Measurements from ENCODE around the gene CRACDL. TPM values are rescaled to one million over a fixed set of nuclear protein-coding genes. Genes with fewer than 3 reads are reported as not detected.
"Not testable (repeated sequence)": the region's sequence is repeated elsewhere in the genome, so short reads cannot be mapped to it uniquely, and the experiment has no call there.

Gene CRACDL
- total and polyA plus RNA-seq, 3 experiments from 2014 or later = 0.22 to 1.2 (median 0.27) TPM

DNA sequence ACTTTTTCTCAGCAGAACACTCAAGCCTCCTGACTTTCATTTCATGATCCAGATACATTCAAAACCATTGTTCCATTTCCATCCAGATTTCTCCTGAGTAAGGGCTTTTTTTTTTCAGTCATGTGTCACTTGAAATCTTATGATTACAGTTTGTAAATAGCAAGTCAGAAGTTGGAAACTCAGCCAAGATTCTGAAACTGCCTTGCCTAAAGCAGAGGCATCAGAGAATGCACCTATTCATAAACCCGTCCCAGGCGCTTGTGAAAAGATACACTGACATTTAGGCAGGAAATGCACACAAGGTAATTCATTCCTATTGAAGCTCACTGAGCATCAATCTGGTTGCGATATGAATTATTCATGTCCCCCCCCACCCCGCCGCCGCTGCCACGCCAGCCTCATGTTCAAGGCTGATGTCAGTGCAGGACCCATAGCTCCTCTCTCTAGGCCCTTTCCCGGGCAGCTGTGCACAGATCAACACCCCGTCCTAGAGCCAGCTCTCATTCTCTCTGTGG lies 174.7 kb downstream of the CRACDL start:
- Histone ChIP-seq H3K4me3 (ENCODE audit: low read length) (no peak overlapping the region), H3K9me3 (ENCODE audit: low read length) (no peaks in the 10 kb centered on the region), H3K27me3 (ENCODE audit: insufficient read depth, low read length, poor library complexity, severe bottlenecking) (no peaks in the 10 kb centered on the region), H3K36me3 (ENCODE audit: insufficient read depth, low read length) (no peaks in the 10 kb centered on the region), H3K4me1 (ENCODE audit: insufficient read depth, low read length) (peaks cover 68% of the 10 kb centered on the region), H3K27ac (ENCODE audit: low read depth, low read length) (no peak overlapping the region)
- H3K36me3 Mint-ChIP-seq = peaks cover 0 to 5% (median 4%) of the 10 kb centered on the region in 3 donors
- peak overlapping the region in 5 of 7 donors; percentile 2 to 76 (median 42) for H3K4me3 Mint-ChIP-seq
- CTCF ChIA-PET = interaction anchor here (0.9 to 4.9 kb wide), 3 partner anchors 9 to 30 kb away, joined by 3 to 23 read pairs (median 4); partner anchors contain the start of gene MGAT4A
- H3K9me3 Mint-ChIP-seq = no peaks in the 10 kb centered on the region
- H3K27me3 Mint-ChIP-seq = no peaks in the 10 kb centered on the region
- peaks cover 63 to 90% (median 80%) of the 10 kb centered on the region in 3 donors for H3K4me1 Mint-ChIP-seq
- DNase-seq = peak in 2 of 5 donors; percentile 58 to 73
- POLR2A ChIA-PET = interaction anchor here (0.7 to 1.2 kb wide), 3 partner anchors 10 to 103 kb away, joined by 4 to 16 read pairs (median 5); partner anchors contain the start of gene MGAT4A
- peak overlapping the region; percentile 6 to 91 (median 85) for H3K27ac Mint-ChIP-seq

DNA sequence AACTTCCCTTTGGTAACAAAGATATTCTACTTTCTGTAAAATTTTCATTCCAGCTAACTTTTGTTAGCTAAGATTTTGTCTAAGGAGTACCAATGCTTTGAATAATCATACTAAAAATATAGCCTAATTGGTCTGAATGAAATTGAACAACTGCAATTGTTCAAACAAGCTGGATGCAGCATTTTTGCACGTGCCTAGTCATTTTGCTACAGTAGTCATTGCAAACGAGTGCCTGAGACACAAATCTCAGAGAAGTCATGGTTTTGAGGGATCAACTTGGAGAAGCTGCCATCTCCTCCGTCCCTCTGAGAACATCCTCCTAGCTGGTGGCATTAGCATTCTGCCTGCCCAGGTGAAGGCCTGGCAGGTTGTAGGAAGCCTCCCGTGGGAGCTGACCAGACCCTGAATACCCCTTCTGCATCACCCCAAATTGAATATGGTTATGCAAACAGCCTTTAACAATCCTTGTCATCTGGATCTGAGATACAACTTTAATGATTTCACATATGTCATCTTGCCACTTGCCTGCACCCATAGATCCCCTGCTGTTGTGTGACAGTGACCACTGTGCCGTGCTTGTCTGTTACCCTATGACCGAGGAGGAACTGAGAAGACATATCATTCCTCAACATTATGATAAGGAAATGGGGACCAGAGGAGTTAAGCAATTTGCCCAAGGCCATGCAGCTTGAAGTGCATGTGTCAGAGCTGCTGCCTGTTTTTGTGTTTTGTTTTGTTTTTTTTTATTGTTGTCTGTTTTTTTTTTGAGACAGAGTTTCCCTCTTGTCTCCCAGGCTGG lies 176.0 kb downstream of the CRACDL start:
- H3K4me1 ChIP-seq (ENCODE audit: insufficient read depth, low read length) = peaks cover 69% of the 10 kb centered on the region
- H3K36me3 ChIP-seq (ENCODE audit: insufficient read depth, low read length) = no peaks in the 10 kb centered on the region
- peaks cover 59 to 90% (median 79%) of the 10 kb centered on the region in 3 donors for H3K4me1 Mint-ChIP-seq
- POLR2A ChIA-PET = interaction anchor here (0.9 to 1.4 kb wide), 4 partner anchors 12 to 30 kb away, joined by 3 to 9 read pairs (median 4); partner anchors contain the start of gene MGAT4A
- H3K27ac Mint-ChIP-seq = peak overlapping the region; percentile 63 to 99 (median 84)
- CTCF ChIA-PET = interaction anchor here (0.9 to 4.9 kb wide), 6 partner anchors 8 to 111 kb away, joined by 3 to 23 read pairs (median 4); partner anchors contain the start of gene MGAT4A
- H3K27me3 ChIP-seq (ENCODE audit: insufficient read depth, low read length, poor library complexity, severe bottlenecking) = no peaks in the 10 kb centered on the region
- H3K9me3 ChIP-seq (ENCODE audit: low read length) = no peaks in the 10 kb centered on the region
- no peaks in the 10 kb centered on the region for H3K27me3 Mint-ChIP-seq
- peak overlapping the region; percentile 18 to 67 (median 55) for H3K4me3 Mint-ChIP-seq
- no peaks in the 10 kb centered on the region for H3K36me3 Mint-ChIP-seq
- no peak overlapping the region for H3K27ac ChIP-seq (ENCODE audit: low read depth, low read length)
- DNase-seq = no peak
- H3K9me3 Mint-ChIP-seq = no peaks in the 10 kb centered on the region
- H3K4me3 ChIP-seq (ENCODE audit: low read length) = no peak overlapping the region

DNA sequence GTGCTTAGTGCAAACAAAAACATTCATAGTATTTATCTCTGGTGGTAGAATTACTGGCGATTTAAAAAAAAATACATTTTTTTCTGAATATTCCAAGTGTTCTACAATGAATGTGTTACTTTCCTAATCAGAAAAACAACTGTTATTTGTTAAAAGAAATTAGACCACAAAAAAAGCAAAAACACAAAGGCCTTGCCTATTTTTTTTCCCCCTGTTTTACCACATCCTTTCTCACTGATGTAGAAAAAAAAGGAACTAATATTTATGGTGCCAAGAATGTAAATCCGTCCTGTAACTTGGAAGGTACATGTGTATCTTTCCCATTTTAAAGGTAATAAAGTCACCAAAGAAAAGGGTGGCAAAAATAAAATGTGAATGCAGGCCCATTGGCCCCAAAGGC lies 176.7 kb downstream of the CRACDL start:
- H3K27me3 ChIP-seq (ENCODE audit: insufficient read depth, low read length, poor library complexity, severe bottlenecking) = no peaks in the 10 kb centered on the region
- CTCF ChIA-PET = interaction anchor here (1.2 to 4.9 kb wide), 5 partner anchors 9 to 29 kb away, joined by 3 to 23 read pairs (median 5); no protein-coding TSS in a partner anchor
- POLR2A ChIA-PET = interaction anchor here (0.9 to 1.4 kb wide), 4 partner anchors 12 to 29 kb away, joined by 3 to 9 read pairs (median 4); partner anchors contain the start of gene MGAT4A
- no peaks in the 10 kb centered on the region for H3K36me3 Mint-ChIP-seq
- H3K9me3 Mint-ChIP-seq = no peaks in the 10 kb centered on the region
- H3K27me3 Mint-ChIP-seq = no peaks in the 10 kb centered on the region
- H3K9me3 ChIP-seq (ENCODE audit: low read length) = no peaks in the 10 kb centered on the region
- H3K27ac ChIP-seq (ENCODE audit: low read depth, low read length) = no peak overlapping the region
- no peak overlapping the region for H3K4me3 ChIP-seq (ENCODE audit: low read length)
- H3K36me3 ChIP-seq (ENCODE audit: insufficient read depth, low read length) = no peaks in the 10 kb centered on the region
- H3K27ac Mint-ChIP-seq = peak overlapping the region; percentile 63 to 99 (median 84)
- H3K4me1 Mint-ChIP-seq = peaks cover 59 to 87% (median 78%) of the 10 kb centered on the region in 3 donors
- H3K4me1 ChIP-seq (ENCODE audit: insufficient read depth, low read length) = peaks cover 69% of the 10 kb centered on the region
- peak overlapping the region in 6 of 7 donors; percentile 44 to 67 (median 57) for H3K4me3 Mint-ChIP-seq
- peak in 2 of 5 donors; percentile 52 to 56 for DNase-seq

- DNase-seq = peak; percentile 38 to 78 (median 66)
These were observed 178.1 kb downstream of the CRACDL start for GRCh38 chr2:98757904-98758421.

GRCh38 chr2:98753801-98754200 lies 182.2 kb downstream of the CRACDL start:
- Mint-ChIP-seq H3K9me3 (no peaks in the 10 kb centered on the region), H3K4me1 (peaks cover 27 to 78% (median 45%) of the 10 kb centered on the region in 3 donors), H3K4me3 (no peak overlapping the region), H3K27ac (peak overlapping the region in 4 of 8 donors; percentile 17 to 49 (median 31)), H3K36me3 (no peaks in the 10 kb centered on the region), H3K27me3 (no peaks in the 10 kb centered on the region)
- no peak for DNase-seq
- CTCF ChIA-PET = interaction anchor here (0.8 kb wide), 1 partner anchor 68 kb away, joined by 3 read pairs; no protein-coding TSS in a partner anchor
- Histone ChIP-seq H3K4me1 (ENCODE audit: insufficient read depth, low read length) (peaks cover 29% of the 10 kb centered on the region), H3K4me3 (ENCODE audit: low read length) (no peak overlapping the region), H3K27ac (ENCODE audit: low read depth, low read length) (no peak overlapping the region), H3K36me3 (ENCODE audit: insufficient read depth, low read length) (no peaks in the 10 kb centered on the region), H3K9me3 (ENCODE audit: low read length) (no peaks in the 10 kb centered on the region), H3K27me3 (ENCODE audit: insufficient read depth, low read length, poor library complexity, severe bottlenecking) (no peaks in the 10 kb centered on the region)
- POLR2A ChIA-PET = interaction anchor here (1.1 kb wide), 1 partner anchor 10 kb away, joined by 3 read pairs; no protein-coding TSS in a partner anchor

More at GRCh38 chr2:98757904-98758421, 178.1 kb downstream of the CRACDL start:
- peak overlapping the region; percentile 38 for H3K27ac ChIP-seq (ENCODE audit: low read depth, low read length)
- Mint-ChIP-seq H3K27me3 (no peaks in the 10 kb centered on the region), H3K36me3 (no peaks in the 10 kb centered on the region), H3K27ac (peak overlapping the region; percentile 89 to 99 (median 96)), H3K4me1 (peaks cover 54 to 89% (median 77%) of the 10 kb centered on the region in 3 donors), H3K9me3 (no peaks in the 10 kb centered on the region), H3K4me3 (peak overlapping the region; percentile 2 to 89 (median 79))
- ChIA-PET POLR2A (interaction anchor here (0.7 to 1.9 kb wide), 6 partner anchors 13 to 94 kb away, joined by 3 to 18 read pairs (median 4); no protein-coding TSS in a partner anchor), CTCF (interaction anchor here (0.9 to 4.9 kb wide), 12 partner anchors 10 to 79 kb away, joined by 3 to 23 read pairs (median 6); partner anchors contain the start of gene MGAT4A)
- no peaks in the 10 kb centered on the region for H3K27me3 ChIP-seq (ENCODE audit: insufficient read depth, low read length, poor library complexity, severe bottlenecking)
- peak overlapping the region; percentile 51 for H3K4me3 ChIP-seq (ENCODE audit: low read length)
- H3K9me3 ChIP-seq (ENCODE audit: low read length) = no peaks in the 10 kb centered on the region
- peaks cover 69% of the 10 kb centered on the region for H3K4me1 ChIP-seq (ENCODE audit: insufficient read depth, low read length)
- H3K36me3 ChIP-seq (ENCODE audit: insufficient read depth, low read length) = no peaks in the 10 kb centered on the region

DNA sequence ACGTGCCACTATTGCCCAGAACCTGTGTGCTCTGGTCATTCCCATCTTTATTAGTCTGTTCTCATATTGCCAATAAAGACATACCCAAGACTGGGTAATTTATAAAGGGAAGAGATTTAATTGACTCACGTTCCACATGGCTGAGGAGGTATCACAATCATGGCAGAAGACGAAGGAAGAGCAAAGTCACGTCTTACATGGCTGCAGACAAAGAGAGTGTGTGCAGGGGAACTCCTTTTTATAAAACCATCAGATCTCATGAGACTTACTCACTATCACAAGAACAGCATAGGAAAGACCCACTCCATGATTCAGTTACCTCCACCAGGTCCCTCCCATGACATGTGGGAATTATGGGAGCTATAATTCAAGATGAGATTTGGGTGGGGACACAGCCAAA lies 183.3 kb downstream of the CRACDL start:
- CTCF ChIA-PET = interaction anchor here (1.6 kb wide), 1 partner anchor 22 kb away, joined by 5 read pairs; the partner anchor contains the start of gene MGAT4A
- H3K27ac ChIP-seq (ENCODE audit: low read depth, low read length); H3K9me3 ChIP-seq (ENCODE audit: low read length); H3K4me3 ChIP-seq (ENCODE audit: low read length); H3K27me3 ChIP-seq (ENCODE audit: insufficient read depth, low read length, poor library complexity, severe bottlenecking); H3K9me3 Mint-ChIP-seq; H3K27ac Mint-ChIP-seq; POLR2A ChIA-PET; DNase-seq; H3K36me3 Mint-ChIP-seq; H3K36me3 ChIP-seq (ENCODE audit: insufficient read depth, low read length); H3K27me3 Mint-ChIP-seq; H3K4me3 Mint-ChIP-seq: not testable (repeated sequence)
- H3K4me1 Mint-ChIP-seq = peaks cover 24 to 79% (median 41%) of the 10 kb centered on the region in 3 donors
- H3K4me1 ChIP-seq (ENCODE audit: insufficient read depth, low read length) = peaks cover 23% of the 10 kb centered on the region

GRCh38 chr2:98751748-98752147 lies 184.3 kb downstream of the CRACDL start:
- no peaks in the 10 kb centered on the region for H3K9me3 Mint-ChIP-seq
- H3K27ac ChIP-seq (ENCODE audit: low read depth, low read length) = no peak overlapping the region
- H3K9me3 ChIP-seq (ENCODE audit: low read length) = no peaks in the 10 kb centered on the region
- H3K4me1 Mint-ChIP-seq = peaks cover 20 to 75% (median 35%) of the 10 kb centered on the region in 3 donors
- peaks cover 15% of the 10 kb centered on the region for H3K4me1 ChIP-seq (ENCODE audit: insufficient read depth, low read length)
- no peaks in the 10 kb centered on the region for H3K36me3 Mint-ChIP-seq
- no peak overlapping the region for H3K4me3 Mint-ChIP-seq
- ChIA-PET CTCF (interaction anchor here (1.1 to 1.6 kb wide), 2 partner anchors 21 to 71 kb away, joined by 3 to 5 read pairs; partner anchors contain the start of gene MGAT4A), POLR2A (interaction anchor here (1.4 kb wide), 1 partner anchor 20 kb away, joined by 3 read pairs; no protein-coding TSS in a partner anchor)
- no peaks in the 10 kb centered on the region for H3K36me3 ChIP-seq (ENCODE audit: insufficient read depth, low read length)
- H3K27me3 ChIP-seq (ENCODE audit: insufficient read depth, low read length, poor library complexity, severe bottlenecking) = no peaks in the 10 kb centered on the region
- no peak for DNase-seq
- H3K27ac Mint-ChIP-seq = peak overlapping the region in 1 of 8 donors; percentile 83
- no peak overlapping the region for H3K4me3 ChIP-seq (ENCODE audit: low read length)
- H3K27me3 Mint-ChIP-seq = no peaks in the 10 kb centered on the region
